Hematopoietic multipotent progenitor cell treated with erythropoietin and hydrocortisone succinate and interleukin-3 and kit ligand, for 15 days (in vitro differentiated cells): ENCODE measurements around the gene VMP1.
"Not testable (repeated sequence)": the region's sequence is repeated elsewhere in the genome, so short reads cannot be mapped to it uniquely, and the experiment has no call there.

ENCODE experiments used
- DNase-seq: peaks from one replicate; pipeline ENCODE4 v3.0.0-alpha.2; 2015; ENCODE audit warnings: low spot score

VMP1 gene

GRCh38 chr17:59870482-59870881 lies 163.0 kb downstream of the VMP1 start:
- no peak for DNase-seq

GRCh38 chr17:59872351-59872750 lies 164.9 kb downstream of the VMP1 start:
- DNase-seq: no peak

GRCh38 chr17:59873414-59873813 lies 166.0 kb downstream of the VMP1 start:
- DNase-seq: not testable (repeated sequence)

- DNase-seq: no peak
Observed at GRCh38 chr17:59874376-59874775, 166.9 kb downstream of the VMP1 start.

GRCh38 chr17:59876107-59876506 lies 168.7 kb downstream of the VMP1 start:
- no peak for DNase-seq

GRCh38 chr17:59877965-59878364 lies 170.5 kb downstream of the VMP1 start:
- no peak for DNase-seq

GRCh38 chr17:59878624-59879023 lies 171.2 kb downstream of the VMP1 start:
- DNase-seq: no peak

- no peak for DNase-seq
Observed at GRCh38 chr17:59884861-59885260, 177.4 kb downstream of the VMP1 start.

- no peak for DNase-seq
Observed at GRCh38 chr17:59888145-59888750, 180.8 kb downstream of the VMP1 start.

- DNase-seq: no peak
Observed at GRCh38 chr17:59890720-59891119, 183.3 kb downstream of the VMP1 start.
